ENCODE data around the gene TEX51. TPM values are rescaled to one million over a fixed set of nuclear protein-coding genes. Genes with fewer than 3 reads are reported as not detected.

TEX51 gene
- total and polyA plus RNA-seq, 2 donors (not counting 3 experiments of a cell fraction or from before 2014, with no cell fraction given), result not detected

DNA sequence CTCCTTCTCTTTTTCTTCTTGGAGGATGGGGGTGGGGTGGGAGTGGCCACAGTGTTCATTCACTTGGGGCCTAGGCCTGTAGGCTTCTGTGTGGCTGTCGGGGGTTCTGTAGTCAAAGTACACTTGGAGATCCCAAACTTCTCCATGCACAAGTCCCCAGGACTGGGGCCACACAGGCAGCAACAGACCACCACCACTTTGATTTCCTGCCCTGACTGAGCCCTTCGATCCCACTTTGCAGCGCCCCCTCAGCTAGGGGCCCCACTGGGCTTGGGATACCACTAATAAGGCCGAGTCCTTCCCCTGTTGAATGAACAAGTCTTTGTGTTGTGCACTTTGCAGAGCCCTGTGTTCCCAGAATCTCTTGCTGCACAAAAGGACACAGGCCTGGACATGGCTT, 5.5 kb upstream of the TEX51 start:
- no peaks in the 10 kb centered on the region for H3K4me1 ChIP-seq (ENCODE audit: control insufficient read depth, extremely low read depth, insufficient read depth, low read length)
- H4K20me1 ChIP-seq (replicated peaks; ENCODE audit: control insufficient read depth, extremely low read depth, insufficient read depth, low read length), result no peaks in the 10 kb centered on the region
- ChIA-PET CTCF (no interaction called here), POLR2A (no interaction called here)
- no peak overlapping the region for H3K9ac ChIP-seq (replicated peaks; ENCODE audit: extremely low read depth, insufficient read depth, low read length)
- no peak overlapping the region for H3K4me2 ChIP-seq (ENCODE audit: insufficient read depth, low read length)
- FAIRE-seq (no peak), DNase-seq (ENCODE audit: low read depth, low spot score) (no peak)
- H3K9me1 ChIP-seq (replicated peaks; ENCODE audit: control insufficient read depth, extremely low read depth, insufficient read depth, low read length), result no peaks in the 10 kb centered on the region
- no peaks in the 10 kb centered on the region for H3K27me3 ChIP-seq (ENCODE audit: control insufficient read depth in 2 of 2, insufficient read depth in 2 of 2, low read length in 2 of 2)
- no peak overlapping the region for H2AFZ ChIP-seq (ENCODE audit: low read depth, low read length)
- no peaks in the 10 kb centered on the region for H3K79me2 ChIP-seq (ENCODE audit: control insufficient read depth, insufficient read depth, low read length)
- TF ChIP-seq FOS (IDR thresholded peaks at IDR 0.05; ENCODE audit: borderline replicate concordance, insufficient read depth, low read length), result no peak
- no peak for TF ChIP-seq MAX (IDR thresholded peaks at IDR 0.05; ENCODE audit: insufficient read depth, insufficient read length)
- TF ChIP-seq POLR2AphosphoS5 (IDR thresholded peaks at IDR 0.05; ENCODE audit: insufficient read depth, low read depth, low read length), result no peak
- TF ChIP-seq CTCF (IDR thresholded peaks at IDR 0.05; ENCODE audit: extremely low read depth in 1 of 2, insufficient read depth in 1 of 2, low read depth in 1 of 2, low read length in 2 of 2), result no peak
- no peak for TF ChIP-seq GATA2 (IDR thresholded peaks at IDR 0.05; ENCODE audit: insufficient read depth, insufficient read length, low read depth, low read length)
- TF ChIP-seq MYC (IDR thresholded peaks at IDR 0.05; ENCODE audit: low read depth, low read length), result no peak
- no peak for TF ChIP-seq EZH2 (IDR thresholded peaks at IDR 0.05; ENCODE audit: borderline replicate concordance, low read depth, low read length, severe bottlenecking)
- no peak for TF ChIP-seq POLR2A (IDR thresholded peaks at IDR 0.05; ENCODE audit: low read depth, low read length)
- TF ChIP-seq JUN (IDR thresholded peaks at IDR 0.05; ENCODE audit: borderline replicate concordance, insufficient read depth, insufficient read length, low read depth), result no peak
- no peaks in the 10 kb centered on the region for H3K9me3 ChIP-seq (replicated peaks; ENCODE audit: control insufficient read depth, insufficient read depth, low read length)
- intact Hi-C loops (cut with micrococcal nuclease), result no loop called here
- dilution Hi-C loops (cut with MboI; ENCODE audit: extremely low pct_ligation_motif_present, low sequenced_read_pairs), result no loop called here
- BruUV-seq (replicated peaks), result no TSS peak
- H3K27ac ChIP-seq (ENCODE audit: insufficient read depth, low read depth, low read length), result no peak overlapping the region
- no peaks in the 10 kb centered on the region for H3K36me3 ChIP-seq (ENCODE audit: control insufficient read depth in 2 of 2, extremely low read depth in 1 of 2, insufficient read depth in 2 of 2, low read length in 2 of 2)
- H3K4me3 ChIP-seq (replicated peaks in 1 of 3; ENCODE audit: insufficient read depth in 1 of 3, low read depth in 1 of 3, low read length in 3 of 3), result no peak overlapping the region

Measured in endothelial cell of umbilical vein (primary cell).